NT2/D1 (cell line): ENCODE measurements around the gene ZNF414.

Source experiments
- DNase-seq: peaks from one replicate; pipeline ENCODE4 v3.0.0-alpha.2; 2011; ENCODE audit warnings: low read depth, low spot score
- H3K27me3 ChIP-seq: 2 replicates; pipeline ENCODE4 v1.6.0; 2011; ENCODE audit warnings: mild to moderate bottlenecking; ENCODE audit not compliant: insufficient read length, insufficient read depth
- H3K36me3 ChIP-seq: 2 replicates; pipeline ENCODE4 v1.6.1; 2011; ENCODE audit warnings: mild to moderate bottlenecking, low read length, mixed read lengths; ENCODE audit not compliant: insufficient read depth, insufficient read length
- H3K4me1 ChIP-seq: 2 replicates; pipeline ENCODE4 v1.5.1; 2011; ENCODE audit not compliant: insufficient read depth, insufficient read length
- H3K4me3 ChIP-seq: 2 replicates; pipeline ENCODE4 v1.5.1; 2011; ENCODE audit warnings: low read depth; ENCODE audit not compliant: insufficient read length
- H3K9ac ChIP-seq: 2 replicates; pipeline ENCODE4 v1.6.0; 2011; ENCODE audit warnings: low read depth; ENCODE audit not compliant: insufficient read length
- H3K9me3 ChIP-seq: 2 replicates; pipeline ENCODE4 v1.5.1; 2011; ENCODE audit warnings: mild to moderate bottlenecking, low read length; ENCODE audit not compliant: insufficient read depth
- SUZ12 ChIP-seq: IDR thresholded peaks from 2 replicates; pipeline ENCODE4 v1.6.1; 2011; ENCODE audit not compliant: insufficient read length, insufficient read depth; ENCODE audit errors: extremely low read depth
- YY1 ChIP-seq: IDR thresholded peaks from 2 replicates; pipeline ENCODE4 v1.6.1; 2011; ENCODE audit not compliant: insufficient read length, insufficient read depth
- ZNF274 ChIP-seq: IDR thresholded peaks from 2 replicates; pipeline ENCODE4 v1.6.1; 2011; ENCODE audit warnings: mild to moderate bottlenecking, low read depth, low read length

ZNF414 gene

DNA sequence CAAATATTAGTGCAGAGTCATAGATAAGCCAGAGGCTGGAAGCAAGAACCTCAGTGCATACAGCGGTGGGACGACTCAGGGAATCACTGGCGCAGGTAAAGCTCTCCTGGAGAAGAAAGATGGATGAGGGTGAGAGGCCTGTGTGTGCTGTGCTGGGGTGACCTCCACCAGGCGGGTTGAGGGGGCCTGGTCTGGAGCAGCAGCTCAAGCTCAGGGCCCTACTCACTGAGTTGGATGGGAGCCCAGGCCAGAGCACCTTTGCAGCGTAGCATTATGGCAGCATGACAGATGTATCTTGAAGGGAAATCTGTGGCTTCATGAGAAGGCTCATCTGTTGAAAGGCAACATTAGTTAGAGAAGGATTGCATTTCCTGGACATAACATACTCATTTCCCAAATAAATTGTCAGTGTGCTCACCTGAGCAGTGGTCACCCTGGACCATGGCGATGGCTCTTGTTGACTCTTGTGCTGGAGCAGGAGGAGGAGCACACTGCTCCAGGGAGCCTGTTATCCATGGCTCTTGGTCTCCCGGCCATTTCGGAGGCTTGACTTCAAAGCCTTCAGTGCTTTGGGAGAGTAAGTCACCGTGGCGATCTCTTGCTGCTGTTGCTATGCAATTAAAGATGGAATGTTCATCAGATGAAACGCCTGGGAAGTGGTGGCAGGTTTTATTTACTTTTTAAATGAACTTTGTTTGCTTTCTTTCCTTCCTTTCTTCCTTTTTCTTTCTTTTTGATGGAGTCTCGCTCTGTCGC is 44.2 kb downstream of the ZNF414 start:
- Histone ChIP-seq H3K4me3 (no peak overlapping the region), H3K36me3 (peaks cover 96% of the 10 kb centered on the region), H3K9me3 (no peaks in the 10 kb centered on the region), H3K9ac (no peak overlapping the region), H3K4me1 (peaks cover 4% of the 10 kb centered on the region), H3K27me3 (no peaks in the 10 kb centered on the region)
- TF ChIP-seq YY1 (no peak), SUZ12 (no peak), ZNF274 (no peak)
- no peak for DNase-seq

DNA sequence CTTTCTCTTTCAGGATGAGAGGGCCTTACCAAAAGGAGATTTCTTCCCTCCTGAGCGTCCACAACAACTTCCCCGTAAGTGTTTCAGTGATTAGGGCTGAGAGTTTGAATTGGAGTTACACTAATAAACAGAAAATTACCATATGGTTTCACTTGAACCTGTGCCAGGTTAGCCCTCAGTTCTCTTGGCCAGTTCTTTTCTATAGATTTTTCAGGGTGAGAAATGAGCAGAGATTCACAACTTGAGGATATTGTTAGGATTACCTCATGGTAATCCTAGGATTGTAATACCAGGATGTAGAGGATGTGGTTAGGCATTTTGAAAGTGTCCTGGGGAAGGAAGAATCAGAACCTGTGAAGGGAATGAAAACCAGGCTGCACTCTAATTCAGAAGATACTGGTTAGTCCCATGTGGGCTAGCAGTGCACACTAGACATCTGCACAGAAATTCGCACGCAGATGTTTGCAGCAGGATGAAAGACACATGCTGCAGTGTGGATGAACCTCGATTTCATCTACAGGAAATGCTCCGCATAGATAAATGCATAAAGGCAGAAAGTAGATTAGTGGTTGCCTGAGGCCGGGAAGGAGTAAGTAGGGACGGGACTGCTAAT is 45.1 kb downstream of the ZNF414 start:
- H3K27me3 ChIP-seq: no peaks in the 10 kb centered on the region
- H3K4me1 ChIP-seq: peaks cover 4% of the 10 kb centered on the region
- no peak for DNase-seq
- no peaks in the 10 kb centered on the region for H3K9me3 ChIP-seq
- no peak overlapping the region for H3K9ac ChIP-seq
- TF ChIP-seq SUZ12: no peak
- no peak for TF ChIP-seq YY1
- H3K4me3 ChIP-seq: no peak overlapping the region
- H3K36me3 ChIP-seq: peaks cover 96% of the 10 kb centered on the region

DNA sequence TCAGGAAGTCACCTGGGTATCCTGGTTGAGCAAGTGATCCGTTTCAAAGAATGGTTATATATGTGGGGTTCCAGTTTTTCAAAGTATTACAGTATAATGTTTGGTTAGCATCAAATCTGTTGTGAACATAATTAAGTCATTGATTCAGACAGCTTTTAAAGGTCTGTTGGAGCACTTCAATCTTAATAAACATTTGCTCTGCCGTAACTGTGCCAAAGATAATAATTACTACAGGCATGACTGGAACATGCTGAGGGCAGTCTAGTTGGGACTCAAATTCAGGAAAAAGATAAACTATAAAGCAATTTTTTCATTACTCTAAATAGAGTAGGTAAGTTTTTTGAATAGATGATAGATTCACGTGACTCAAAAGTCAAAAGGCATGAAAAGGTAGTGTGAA is 45.8 kb downstream of the ZNF414 start:
- peaks cover 96% of the 10 kb centered on the region for H3K36me3 ChIP-seq
- H3K9ac ChIP-seq: no peak overlapping the region
- H3K4me1 ChIP-seq: peaks cover 4% of the 10 kb centered on the region
- H3K9me3 ChIP-seq: no peaks in the 10 kb centered on the region
- DNase-seq: no peak
- no peaks in the 10 kb centered on the region for H3K27me3 ChIP-seq
- no peak for TF ChIP-seq SUZ12
- no peak for TF ChIP-seq YY1
- TF ChIP-seq ZNF274: no peak
- H3K4me3 ChIP-seq: no peak overlapping the region

DNA sequence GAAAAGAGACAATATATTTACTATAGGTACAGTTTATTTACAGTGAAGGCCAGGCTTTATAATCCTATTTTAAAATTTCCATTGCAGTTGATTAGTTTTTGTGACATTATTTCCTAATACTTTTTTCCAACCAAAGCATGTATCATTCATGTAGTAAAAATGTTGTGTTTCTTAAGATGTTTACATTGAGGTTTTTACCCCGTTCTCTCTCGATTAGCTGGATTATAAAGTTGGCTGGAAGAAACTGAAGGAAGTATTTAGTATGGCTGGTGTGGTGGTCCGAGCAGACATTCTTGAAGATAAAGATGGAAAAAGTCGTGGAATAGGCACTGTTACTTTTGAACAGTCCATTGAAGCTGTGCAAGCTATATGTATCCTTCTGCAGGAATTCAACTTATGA is 47.9 kb downstream of the ZNF414 start:
- Histone ChIP-seq H3K36me3 (peaks cover 97% of the 10 kb centered on the region), H3K27me3 (no peaks in the 10 kb centered on the region), H3K9me3 (no peaks in the 10 kb centered on the region), H3K4me1 (peaks cover 4% of the 10 kb centered on the region), H3K9ac (no peak overlapping the region), H3K4me3 (no peak overlapping the region)
- no peak for DNase-seq
- TF ChIP-seq SUZ12 (no peak), ZNF274 (no peak)

DNA sequence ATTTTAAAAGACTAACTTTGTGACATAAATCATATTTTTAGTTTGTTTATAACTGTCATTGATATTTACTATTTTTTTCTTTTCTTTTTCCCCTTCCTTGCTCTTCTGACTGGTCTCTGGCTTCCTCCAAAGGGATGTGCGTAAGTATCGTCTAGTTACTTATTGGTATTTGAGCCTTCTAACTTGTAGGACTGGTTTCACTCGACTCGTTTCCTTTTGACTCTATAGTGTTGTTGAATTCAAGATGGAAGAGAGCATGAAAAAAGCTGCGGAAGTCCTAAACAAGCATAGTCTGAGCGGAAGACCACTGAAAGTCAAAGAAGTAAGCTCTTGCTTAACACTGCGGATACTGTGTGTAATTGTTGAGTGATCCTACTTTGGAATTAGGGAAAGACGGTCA is 50.6 kb downstream of the ZNF414 start:
- Histone ChIP-seq H3K9ac (no peak overlapping the region), H3K9me3 (no peaks in the 10 kb centered on the region), H3K4me1 (no peaks in the 10 kb centered on the region), H3K27me3 (no peaks in the 10 kb centered on the region), H3K4me3 (no peak overlapping the region), H3K36me3 (peaks cover 89% of the 10 kb centered on the region)
- DNase-seq: no peak
- no peak for TF ChIP-seq SUZ12
- no peak for TF ChIP-seq ZNF274
- no peak for TF ChIP-seq YY1

DNA sequence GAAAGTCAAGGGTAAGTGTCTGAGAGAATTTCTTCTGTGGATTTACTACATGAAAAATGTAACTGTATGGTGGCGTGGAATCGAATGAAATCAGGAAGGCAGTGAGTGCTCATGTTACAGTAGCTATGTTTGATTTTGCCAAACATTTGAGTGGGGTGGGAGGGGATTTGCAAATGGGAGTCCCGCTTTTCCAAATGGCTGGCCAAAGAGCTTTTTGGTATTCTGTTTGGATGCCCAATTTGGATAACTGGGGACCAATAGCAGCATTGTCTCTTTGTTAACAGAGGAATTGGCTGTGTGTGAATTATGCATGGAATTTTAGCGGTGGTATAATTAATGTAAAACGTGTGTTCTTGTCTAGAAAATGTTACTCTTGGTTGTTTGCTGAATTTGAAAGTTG is 51.4 kb downstream of the ZNF414 start:
- Histone ChIP-seq H3K27me3 (no peaks in the 10 kb centered on the region), H3K36me3 (peaks cover 88% of the 10 kb centered on the region)

DNA sequence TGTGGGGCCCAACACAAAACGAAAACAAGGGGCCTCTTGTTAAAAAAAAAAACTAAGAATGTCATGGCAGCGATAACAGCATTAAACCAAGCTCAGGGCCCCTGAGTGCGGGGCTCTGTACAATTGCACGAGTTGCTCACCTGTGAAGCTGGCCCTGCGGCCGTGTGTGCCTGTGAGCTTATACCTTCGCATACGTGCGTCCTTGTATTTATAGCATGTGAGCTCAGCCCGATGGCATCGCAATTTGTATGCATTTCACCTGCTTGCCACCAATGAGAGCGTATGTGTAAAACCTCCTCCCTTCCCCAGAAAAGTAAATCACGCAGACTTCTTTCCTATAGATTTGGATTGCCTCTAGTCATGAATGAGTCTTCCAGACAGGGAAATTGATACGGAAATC is 52.1 kb downstream of the ZNF414 start:
- Histone ChIP-seq H3K9ac (no peak overlapping the region), H3K4me1 (no peaks in the 10 kb centered on the region), H3K27me3 (no peaks in the 10 kb centered on the region), H3K9me3 (no peaks in the 10 kb centered on the region), H3K36me3 (peaks cover 86% of the 10 kb centered on the region), H3K4me3 (no peak overlapping the region)
- no peak for DNase-seq
- no peak for TF ChIP-seq YY1
- TF ChIP-seq ZNF274: no peak
- no peak for TF ChIP-seq SUZ12

More for the DNA sequence above, 51.4 kb downstream of the ZNF414 start:
- no peak for DNase-seq
- no peak for TF ChIP-seq YY1
- no peak for TF ChIP-seq SUZ12
- TF ChIP-seq ZNF274: no peak
- Histone ChIP-seq H3K4me3 (no peak overlapping the region), H3K9ac (no peak overlapping the region), H3K9me3 (no peaks in the 10 kb centered on the region), H3K4me1 (no peaks in the 10 kb centered on the region)

DNA sequence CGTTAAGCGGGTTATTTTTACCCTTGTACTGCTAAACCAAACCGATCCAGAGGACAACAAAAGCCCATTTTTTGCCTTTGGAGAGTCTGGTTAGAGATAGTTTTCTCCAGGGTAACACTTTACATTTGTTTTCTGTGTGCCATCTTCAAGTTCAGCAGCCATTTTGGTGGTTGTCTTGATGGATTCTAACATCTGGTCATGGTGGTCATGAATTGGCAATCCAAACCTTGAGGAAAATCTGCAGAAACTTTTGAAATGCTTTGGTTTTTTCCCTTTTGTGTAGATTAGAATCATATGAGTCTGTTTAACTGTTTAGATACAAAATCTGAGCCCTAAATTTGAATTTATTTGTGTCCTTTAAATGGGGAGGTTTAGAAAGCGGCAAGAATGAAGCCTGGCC is 52.6 kb downstream of the ZNF414 start:
- Histone ChIP-seq H3K9me3 (no peaks in the 10 kb centered on the region), H3K4me1 (no peaks in the 10 kb centered on the region), H3K27me3 (no peaks in the 10 kb centered on the region), H3K4me3 (no peak overlapping the region), H3K36me3 (peaks cover 87% of the 10 kb centered on the region), H3K9ac (no peak overlapping the region)
- DNase-seq: no peak
- TF ChIP-seq SUZ12 (no peak), ZNF274 (no peak), YY1 (no peak)
